GM19328 (cell line): Measurements from ENCODE around the gene UPK3BL1.

Experiments used
- ATAC-seq: cut with Tn5 transposase; IDR thresholded peaks from one replicate; pipeline ENCODE4 v1.9.1; 2021; ENCODE audit warnings: mild to moderate bottlenecking, moderate library complexity; ENCODE audit not compliant: unreplicated experiment

The UPK3BL1 gene

DNA sequence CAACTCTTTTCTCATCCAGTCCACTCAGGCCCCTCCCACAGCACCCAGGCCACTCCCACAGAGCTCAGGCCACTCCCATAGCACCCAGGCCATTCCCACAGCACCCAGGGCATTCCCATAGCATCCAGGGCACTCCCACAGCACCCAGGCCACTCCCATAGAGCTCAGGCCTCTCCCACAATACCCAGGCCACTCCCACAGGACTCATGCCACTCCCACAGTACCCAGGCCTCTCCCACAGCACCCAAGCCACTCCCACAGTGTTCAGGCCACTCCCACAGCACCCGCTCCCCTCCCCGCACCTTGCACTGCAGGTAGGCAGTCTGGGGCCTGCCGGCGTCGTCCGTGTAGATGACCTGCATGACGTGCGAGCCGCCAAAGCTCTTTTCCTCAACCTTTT lies 52.7 kb downstream of the UPK3BL1 start:
- peak; percentile 45 for ATAC-seq
